Right renal cortex interstitium (tissue), 3 donors: ENCODE data around the gene SLC43A1. TPM values are rescaled to one million over a fixed set of nuclear protein-coding genes. Genes with fewer than 3 reads are reported as not detected.

Experiments
- DNase-seq, 3 donors: peaks; one replicate each; pipeline ENCODE4 v3.0.0-alpha.2; 2013; ENCODE audit warnings: low read depth in 3 of 3, low spot score in 2 of 3
- polyA plus RNA-seq, 3 donors: library from polyadenylated mRNA; unstranded; fragments of 120-200 nt; gene quantifications; one replicate each; pipeline ENCODE4 v1.2.1, GENCODE V29; 2013; ENCODE audit not compliant: insufficient read length in 3 of 3

SLC43A1 gene
- polyA plus RNA-seq, 3 donors, result 5.0 to 6.1 (median 5.4) TPM

DNA sequence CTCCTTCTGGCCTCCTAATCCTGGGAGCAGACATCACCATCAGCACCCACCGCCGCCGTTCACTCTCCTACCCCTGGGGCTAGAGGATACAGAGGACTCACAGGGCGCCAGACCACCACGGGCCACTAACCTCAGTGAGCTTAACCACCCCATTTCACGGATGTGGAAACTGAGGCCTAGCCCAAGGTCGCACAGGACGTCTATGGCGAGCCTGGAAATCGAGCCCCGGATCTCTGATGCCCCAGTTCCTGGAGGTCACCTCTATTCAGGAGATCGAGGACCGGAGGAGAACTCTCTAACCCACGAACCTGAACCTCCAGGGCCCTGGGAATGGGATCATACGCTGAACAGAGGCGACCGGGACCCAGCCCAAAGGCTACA is 14.7 kb upstream of the SLC43A1 start:
- no peak for DNase-seq

DNA sequence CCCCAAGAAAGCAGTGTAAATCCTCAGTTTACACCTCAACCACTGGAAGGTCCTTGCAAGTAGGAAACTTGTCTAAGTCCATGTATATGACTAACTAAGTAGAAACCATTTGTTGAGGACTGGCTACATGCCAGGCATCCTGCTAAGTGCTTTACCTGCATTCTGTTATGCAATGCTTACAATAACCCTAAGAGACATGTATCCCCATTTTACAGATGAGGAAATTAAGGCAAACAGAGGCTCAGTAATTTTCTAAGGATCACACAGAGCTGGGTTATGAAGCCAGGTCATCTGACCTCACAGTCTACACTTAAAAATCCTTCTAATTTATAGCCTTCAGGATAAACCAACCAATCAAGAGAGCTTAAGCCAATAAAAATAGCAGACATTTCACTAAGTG is 13.5 kb upstream of the SLC43A1 start:
- no peak for DNase-seq

DNA sequence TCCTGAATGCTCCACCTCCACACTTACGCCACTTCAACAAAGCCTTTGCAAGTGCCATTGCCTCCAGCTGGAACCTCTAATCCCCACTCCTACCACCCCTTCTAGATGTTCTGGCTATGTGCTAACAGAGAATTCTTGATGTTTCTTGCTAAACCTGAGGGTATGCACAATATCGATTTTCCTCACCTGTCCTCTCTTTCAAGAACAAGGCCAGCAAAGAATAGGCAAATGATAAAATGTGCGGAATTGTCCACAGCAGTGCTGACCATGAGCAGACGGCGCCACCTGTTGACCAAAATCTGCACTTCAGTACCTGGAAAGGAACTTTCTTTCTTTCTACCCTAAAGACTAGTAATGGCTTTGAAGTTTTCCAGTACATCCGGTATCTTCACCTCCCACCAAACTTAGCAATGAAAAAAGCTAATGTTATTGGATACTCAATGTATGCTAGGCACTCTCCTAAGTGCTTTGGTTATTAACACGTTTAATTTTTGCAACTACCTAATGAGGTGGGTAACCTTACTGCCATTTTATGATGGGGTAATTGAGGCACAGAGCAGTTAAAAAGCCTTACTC is 11.6 kb upstream of the SLC43A1 start:
- DNase-seq, result peak in 1 of 3 donors; percentile 40

DNA sequence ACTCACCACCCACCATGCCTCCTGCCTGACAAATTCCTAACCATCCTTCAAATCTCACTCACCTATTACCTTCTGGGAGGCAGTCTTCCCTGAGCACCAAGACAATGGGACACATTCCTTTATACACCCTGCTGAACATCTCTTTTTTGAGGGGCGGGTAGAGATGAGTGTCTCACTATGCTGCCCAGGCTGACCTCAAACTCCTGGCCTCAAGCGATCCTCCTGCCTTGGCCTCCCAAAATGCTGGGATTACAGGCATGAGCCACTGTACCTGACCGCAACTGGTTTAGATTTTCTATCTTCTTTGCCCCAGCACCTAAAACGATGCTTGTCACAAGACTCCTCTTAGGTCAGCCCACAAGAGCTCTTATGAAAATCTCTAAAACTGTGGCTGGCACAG is 7.9 kb upstream of the SLC43A1 start:
- DNase-seq, result no peak

DNA sequence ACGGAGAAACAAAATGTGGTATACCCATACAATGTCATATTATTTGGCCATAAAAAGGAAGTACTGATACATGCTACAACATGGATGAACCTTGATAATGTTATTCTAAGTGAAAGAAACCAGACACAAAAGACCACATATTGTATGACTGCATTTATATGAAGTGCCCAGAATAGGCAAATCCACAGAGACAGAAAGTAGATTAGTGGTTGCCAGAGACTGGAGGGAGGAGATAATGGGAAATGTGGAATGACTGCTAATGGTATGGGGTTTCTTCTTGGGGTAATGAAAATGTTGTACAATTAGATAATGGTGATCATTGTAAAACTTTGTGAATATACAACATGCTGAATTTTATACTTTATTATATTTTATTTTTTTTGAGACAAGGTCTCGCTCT is 5.6 kb upstream of the SLC43A1 start:
- no peak for DNase-seq

DNA sequence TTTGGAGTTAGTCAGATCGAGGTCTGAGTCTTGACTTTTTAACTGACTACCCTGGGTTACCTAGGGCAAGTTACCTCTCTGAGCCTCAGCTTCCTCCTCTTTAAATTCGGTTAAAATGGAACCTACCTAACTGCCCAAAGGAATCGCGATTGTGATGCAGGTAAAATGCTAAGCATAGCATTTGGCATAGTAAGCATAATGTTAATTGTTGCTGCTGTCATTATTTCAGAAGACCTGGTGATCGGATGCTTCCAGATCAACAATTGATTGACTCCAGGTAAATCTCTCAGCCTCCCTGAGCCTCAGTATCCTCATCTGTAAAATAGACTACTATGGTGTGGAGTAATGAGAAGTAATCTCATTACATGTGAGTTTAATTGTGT is 550 bp upstream of the SLC43A1 start:
- DNase-seq, result no peak

DNA sequence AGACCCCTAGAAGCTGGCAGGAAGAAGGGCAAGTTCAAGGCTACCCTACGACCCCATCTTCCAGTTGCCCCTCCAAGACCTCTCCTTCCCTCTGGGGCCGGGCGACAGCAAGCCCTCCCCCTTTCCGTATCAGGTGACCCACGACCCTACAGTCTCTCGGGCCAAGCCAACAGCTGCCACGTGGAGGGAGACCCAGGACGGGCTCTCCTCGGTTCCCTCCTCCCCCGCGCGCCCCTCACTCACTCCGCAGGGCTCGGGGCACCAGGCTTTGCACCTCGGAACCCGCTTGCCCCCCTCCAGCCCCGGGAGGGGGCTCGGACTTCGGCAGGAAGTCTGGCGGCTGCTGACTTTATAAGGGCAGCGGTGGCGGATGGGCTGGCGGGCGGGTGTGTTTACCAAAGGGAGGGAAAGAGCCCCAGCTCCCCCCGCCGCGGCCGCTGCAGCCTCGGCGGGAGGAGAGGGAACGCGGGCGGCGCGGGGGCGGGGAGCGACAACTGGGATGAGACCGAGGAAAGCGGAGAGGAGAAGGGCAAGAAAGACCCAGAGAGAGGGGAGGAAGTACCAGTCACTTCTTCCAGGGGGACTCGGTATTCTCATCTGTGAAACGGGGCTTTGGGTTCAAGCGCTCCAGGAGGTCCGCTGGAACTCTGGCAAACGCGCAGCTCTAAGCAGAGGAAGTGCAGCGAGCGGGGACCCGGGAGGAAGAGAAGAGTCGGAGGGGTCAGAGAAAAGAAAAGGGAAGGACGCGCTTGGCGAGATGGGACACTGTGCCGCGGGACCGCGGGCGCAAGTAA is 767 bp downstream of the SLC43A1 start:
- no peak for DNase-seq

DNA sequence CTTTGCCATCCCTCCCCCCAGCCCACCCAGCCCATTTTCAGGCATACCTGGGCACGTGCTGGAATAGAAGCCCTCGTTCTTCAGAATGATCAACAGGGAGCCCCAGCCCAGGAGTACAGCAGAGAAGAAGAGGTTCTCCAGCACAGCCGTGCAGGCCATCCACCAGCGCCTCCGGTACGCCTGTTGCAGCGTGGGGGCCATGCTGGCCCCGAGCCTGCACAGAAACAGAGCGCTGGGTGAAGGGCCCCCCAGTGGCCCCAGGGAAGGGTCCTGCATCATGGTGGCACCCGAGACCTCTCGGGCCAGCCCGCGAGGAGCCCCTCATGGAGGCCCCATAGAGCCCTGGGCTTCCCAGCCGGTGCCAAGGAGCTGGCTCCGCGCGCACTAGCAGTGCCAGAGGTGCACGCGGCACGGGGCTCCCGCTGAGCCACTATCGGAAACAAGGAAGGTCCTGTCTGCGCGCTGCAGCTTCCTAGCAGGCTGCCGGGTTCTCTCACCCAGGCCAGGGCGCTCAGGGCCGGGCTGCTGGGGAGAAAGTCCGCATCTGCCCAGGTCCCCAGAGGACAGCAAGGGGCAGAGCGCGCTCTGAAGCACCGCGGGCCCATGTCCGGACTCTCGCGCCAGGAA is 1.5 kb downstream of the SLC43A1 start:
- no peak for DNase-seq

DNA sequence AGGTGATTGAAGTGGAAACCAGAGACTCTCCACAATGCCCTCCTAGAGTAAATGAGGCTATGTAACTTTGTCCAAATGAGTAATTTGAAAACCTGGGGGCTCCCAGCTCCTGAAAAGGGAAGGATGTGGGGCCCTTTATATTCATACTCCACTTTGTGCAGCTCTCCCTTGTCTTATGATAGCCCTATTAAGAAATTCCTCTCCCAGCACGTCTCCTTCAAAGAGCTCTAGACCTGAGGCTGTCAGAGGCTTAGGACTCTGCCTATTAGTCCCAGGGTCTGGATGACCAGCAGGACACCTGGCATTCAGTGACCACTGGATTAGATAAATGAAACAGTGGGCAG is 2.1 kb downstream of the SLC43A1 start:
- no peak for DNase-seq

DNA sequence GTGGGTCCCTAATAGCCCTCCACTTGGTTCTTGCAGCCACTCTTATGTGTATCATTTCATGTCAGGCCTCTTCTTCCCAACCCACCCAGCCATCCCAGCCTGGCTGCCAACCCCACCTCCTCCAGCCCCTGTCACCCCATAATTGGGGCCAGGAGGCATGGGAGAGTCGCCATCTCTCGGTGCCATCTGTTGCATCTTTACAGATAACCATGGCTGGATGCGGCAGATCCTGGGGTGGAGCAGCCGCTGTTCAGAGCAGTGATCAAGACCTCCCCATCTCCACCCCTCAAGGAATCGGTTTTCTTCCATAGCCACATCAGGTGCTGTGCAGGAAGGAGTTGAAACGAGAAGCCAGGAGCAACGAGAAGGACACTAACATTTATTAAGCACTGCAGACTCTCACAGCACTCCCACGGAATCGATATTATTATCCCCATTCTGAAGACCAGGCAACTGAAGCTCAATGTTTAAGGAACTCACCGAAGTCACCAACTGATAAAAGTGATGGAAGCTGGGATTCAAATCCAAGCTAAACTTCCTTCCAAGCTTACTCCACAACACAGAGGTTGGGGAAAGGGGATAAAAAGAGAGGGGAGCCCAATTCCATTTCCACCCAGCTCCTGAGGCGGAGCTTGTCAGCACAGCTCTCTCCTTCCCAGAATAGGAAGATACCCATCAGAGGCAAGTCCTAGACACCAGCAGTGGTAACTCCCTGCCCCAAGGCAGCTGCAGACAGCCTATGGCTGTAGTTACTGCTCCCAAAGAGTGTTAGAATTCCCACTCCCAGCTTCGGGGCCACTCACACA is 2.7 kb downstream of the SLC43A1 start:
- no peak for DNase-seq

DNA sequence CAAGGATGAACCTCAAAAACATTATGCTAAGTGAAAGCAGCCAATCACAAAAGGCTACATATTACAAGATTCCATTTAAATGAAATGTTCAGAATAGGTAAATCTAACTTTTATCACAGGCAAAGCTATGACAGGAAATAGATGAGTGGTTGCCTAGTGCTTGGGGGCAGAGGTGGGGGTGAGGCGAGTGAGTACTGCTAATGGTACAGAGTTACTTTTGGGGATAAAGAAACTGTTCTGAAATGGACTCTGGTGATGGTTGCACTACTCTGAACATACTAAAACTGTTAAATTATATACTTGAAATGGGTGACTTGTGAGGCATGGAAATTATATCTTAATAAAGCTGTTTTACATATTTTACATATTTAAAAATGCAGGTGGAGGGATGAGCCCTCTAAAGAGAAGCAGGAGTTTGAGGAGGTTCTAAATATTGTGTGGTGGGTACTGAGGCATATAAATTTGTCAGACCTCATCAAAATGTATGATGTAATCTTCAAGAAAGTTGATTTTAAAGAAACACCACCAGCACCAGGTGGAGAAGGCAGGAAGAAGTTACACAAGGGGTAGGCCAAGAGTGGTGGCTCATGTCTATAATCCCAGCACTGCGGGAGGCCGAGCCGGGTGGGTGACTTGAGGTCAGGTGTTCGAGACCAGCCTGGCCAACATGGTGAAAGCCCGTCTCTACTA is 3.6 kb downstream of the SLC43A1 start:
- no peak for DNase-seq

DNA sequence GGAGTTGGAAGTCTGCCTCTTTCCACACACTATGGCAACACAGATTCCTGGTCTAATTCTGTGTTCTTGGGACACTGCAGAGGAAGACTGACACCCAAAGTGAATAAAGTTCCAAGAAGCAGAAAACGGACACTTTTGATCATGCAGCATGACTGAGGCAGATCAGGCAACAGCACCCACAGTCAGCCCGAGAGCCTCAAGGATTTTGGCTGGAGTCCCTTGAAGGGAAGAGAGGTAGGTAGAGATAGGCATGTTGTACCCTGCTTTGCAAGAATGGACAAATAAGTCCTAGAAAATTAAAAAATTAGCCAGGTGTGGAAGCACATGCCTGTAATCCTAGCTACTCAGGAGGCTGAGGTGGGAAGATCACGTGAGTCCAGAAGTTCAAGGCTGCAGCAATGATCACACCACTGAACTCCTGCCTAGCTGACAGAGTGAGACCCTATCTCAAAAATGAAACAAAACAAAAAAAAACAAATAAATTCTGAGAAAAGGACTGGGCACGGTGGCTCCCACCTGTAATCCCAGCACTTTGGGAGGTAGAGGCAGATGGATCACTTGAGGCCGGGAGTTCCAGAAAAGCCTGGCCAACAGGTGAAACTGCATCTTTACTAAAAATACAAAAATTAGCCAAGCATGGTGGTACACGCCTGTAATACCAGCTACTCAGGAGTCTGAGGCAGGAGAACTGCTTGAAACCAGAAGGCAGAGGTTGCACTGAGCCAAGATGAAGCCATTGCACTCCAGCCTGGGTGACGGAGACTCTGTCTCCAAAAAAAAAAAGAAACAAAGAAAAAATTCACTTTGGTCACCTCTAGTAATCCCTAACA is 6.9 kb downstream of the SLC43A1 start:
- no peak for DNase-seq

DNA sequence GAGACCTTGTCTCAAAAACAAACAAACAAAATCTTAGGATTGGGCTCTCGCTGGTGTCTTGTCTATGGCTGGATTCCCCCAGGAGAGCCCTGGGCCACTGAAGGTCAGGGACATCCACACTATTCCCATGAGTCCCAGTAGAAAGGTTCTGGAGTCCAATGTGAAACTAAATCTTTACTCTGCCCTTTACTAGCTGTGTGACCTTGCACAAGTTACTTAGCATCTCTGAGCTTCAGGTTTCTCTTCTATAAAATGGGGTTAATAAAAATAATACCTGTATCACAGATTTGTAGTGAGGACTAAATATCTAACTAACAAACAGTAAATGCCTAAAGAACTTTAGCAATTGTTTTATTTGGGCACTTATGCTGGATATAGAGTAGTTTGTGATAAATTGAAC is 9.0 kb downstream of the SLC43A1 start:
- no peak for DNase-seq

DNA sequence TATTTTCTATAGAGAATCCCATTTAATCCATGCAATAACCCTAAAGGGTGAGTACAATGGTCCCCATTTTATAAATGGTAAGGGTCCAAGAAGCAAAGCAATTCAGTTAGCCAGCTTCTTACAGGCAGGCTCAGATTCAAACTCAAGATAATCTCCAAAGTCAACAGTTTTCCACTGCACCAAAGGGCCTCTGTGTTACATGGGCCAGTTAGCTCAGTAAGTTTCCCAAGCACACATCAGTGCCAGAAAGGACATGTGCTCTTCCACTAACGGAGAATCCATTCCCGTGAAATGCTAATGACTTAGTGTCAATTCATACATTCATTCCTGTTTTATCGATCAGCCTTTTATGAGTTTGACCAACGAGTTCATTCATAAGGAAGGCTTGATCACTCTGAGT is 11.0 kb downstream of the SLC43A1 start:
- DNase-seq, result no peak

DNA sequence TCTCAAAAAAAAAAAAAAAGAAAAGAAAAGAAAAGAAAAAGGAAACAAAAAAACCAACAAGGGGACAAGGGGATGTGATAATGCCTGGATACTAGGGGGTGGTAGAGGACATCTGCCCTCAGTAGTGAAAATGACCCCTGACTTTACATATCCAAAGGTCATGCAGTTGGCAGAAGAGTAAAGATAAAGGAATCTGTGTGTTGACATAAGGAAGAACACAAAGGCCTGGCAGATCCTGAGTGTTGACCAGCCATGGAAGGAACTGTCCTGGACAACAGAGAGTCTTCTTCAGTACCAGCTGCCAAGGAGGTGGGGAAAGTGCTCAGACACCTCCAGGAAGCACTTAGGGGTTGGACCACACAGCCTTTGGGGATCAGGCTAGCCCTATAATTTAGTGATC is 12.6 kb downstream of the SLC43A1 start:
- no peak for DNase-seq

DNA sequence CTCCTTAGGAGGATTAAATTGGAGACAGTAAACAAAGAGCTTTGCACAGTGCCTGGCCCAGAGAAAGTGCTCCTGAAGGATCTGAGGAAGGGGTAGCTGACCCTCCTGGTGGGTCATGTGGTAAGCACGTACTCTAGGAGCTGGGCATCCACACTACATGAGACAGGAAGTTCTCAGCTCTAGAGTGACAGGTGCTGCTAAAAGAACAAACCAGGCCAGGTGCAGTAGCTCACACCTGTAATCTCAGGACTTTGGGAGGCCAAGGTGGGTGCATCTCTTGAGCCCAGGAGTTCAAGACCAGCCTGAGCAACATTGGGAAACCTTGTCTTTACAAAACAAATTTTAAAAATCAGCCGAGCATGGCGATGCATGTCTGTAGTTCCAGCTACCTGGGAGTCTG is 13.1 kb downstream of the SLC43A1 start:
- no peak for DNase-seq

DNA sequence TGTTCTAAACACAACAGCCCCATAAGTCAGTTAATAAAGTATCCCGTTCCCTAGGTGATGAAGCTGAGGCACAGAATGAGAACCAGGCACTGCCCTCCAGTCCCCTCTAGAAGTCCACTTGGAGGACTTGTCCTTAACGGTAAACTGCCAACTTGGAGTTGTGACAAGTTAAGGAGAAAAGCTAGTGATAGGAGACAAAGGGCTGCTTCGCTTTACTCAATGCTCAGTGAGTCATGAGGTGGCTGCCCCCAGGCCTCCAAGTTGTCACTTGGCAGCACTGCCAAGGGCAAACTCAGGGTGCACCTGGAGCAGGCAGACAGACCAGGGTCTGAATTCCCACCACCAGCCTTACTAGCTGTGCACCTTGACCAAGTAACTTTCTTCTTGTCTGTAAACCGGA is 13.5 kb downstream of the SLC43A1 start:
- DNase-seq, result no peak

DNA sequence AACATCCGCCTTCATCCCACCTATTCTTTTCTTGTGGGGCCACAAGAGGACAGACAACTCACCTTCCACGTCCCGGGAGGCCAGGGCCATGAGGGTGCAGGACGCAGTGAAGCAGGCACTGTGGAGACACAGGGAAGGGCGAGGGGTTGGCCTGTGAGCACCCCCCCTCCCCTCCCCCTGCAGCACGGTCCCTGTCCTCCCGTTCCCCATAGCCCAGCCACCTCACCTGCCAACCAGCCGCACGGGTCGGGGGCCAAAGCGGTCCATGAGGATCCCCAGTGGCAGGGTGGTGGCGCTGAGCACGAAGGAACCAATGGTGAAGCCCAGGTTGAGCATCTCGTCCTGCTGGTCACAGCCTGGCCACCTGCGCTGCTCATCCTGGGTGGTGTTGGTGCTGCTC is 14.6 kb downstream of the SLC43A1 start:
- DNase-seq, result no peak

DNA sequence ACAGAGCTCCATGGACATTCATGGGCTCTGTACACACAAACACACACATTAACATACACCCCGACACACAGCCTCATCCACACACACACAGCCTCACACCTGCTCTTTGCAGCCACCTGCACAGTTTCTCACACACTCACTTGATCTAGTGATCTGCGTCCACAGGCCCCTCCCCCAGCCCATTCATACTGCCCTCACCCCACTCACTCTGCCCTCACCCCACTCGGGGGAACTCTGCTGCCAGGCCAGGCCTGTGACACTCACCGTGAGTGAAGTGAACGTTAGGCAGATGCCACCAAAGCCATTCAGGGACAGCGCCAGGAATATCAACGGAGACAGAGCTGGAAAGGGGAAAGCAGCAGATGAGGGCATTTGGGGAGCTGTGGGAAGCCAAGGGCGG is 15.0 kb downstream of the SLC43A1 start:
- DNase-seq, result no peak

DNA sequence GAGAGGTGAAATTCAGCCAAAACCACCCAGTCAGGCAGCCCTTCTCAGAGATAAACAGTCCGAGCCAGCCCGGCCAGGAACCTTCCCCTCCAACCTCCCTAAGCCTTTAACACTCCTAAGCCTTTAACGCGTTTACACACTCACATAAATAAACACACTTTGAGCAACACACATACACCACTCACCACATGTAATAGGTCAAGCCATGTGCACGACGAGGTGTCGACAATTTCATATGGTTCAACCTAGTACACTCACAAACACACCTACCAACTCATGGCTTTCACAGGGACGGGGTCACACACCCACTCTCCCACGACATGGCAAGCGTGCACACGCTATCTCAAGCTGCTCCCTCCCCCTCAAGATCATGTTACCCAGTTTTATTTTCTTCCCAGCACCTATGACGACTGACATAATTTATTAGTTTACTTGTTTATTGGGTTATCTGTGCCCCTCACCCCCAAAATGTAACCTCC is 15.5 kb downstream of the SLC43A1 start:
- DNase-seq, result no peak
